KMS-11 (cell line): ENCODE data around the gene TTC28.

Experiments used
- H2AFZ ChIP-seq: fragments of 200-600 bp; sonication (generic); 2 replicates; pipeline ENCODE4 v1.6.1; 2016; ENCODE audit warnings: antibody characterized with exemption, mixed run types, low read depth
- H3K27ac ChIP-seq: fragments of 200-600 bp; sonication (generic); 2 replicates; pipeline ENCODE4 v1.6.1; 2016; ENCODE audit warnings: mild to moderate bottlenecking, mixed run types
- H3K27me3 ChIP-seq: fragments of 200-600 bp; sonication (generic); 2 replicates; pipeline ENCODE4 v1.6.1; 2017; ENCODE audit warnings: mild to moderate bottlenecking, low read depth, mixed run types, moderate library complexity; ENCODE audit not compliant: insufficient read depth
- H3K36me3 ChIP-seq: fragments of 200-600 bp; sonication (generic); 2 replicates; pipeline ENCODE4 v1.6.1; 2017; ENCODE audit warnings: mild to moderate bottlenecking, mixed run types; ENCODE audit not compliant: insufficient read depth
- H3K4me1 ChIP-seq: fragments of 200-600 bp; sonication (generic); 2 replicates; pipeline ENCODE4 v1.6.1; 2016; ENCODE audit warnings: mild to moderate bottlenecking, low read depth, mixed run types; ENCODE audit not compliant: poor library complexity, severe bottlenecking
- H3K4me2 ChIP-seq: fragments of 200-600 bp; sonication (generic); 2 replicates; pipeline ENCODE4 v1.7.0; 2016; ENCODE audit warnings: mild to moderate bottlenecking, mixed run types
- H3K4me3 ChIP-seq: fragments of 200-600 bp; sonication (generic); IDR thresholded peaks from 2 replicates; pipeline ENCODE4 v1.6.1; 2017; ENCODE audit warnings: low read depth, low read length, mixed read lengths; ENCODE audit not compliant: insufficient read depth
- H3K79me2 ChIP-seq: fragments of 200-600 bp; sonication (generic); 2 replicates; pipeline ENCODE4 v1.6.1; 2016; ENCODE audit warnings: low read depth, mixed run types; ENCODE audit not compliant: insufficient read depth
- H3K9ac ChIP-seq: fragments of 200-600 bp; sonication (generic); 2 replicates; pipeline ENCODE4 v1.6.1; 2016; ENCODE audit warnings: mild to moderate bottlenecking, mixed run types
- H4K20me1 ChIP-seq: fragments of 200-600 bp; sonication (generic); 2 replicates; pipeline ENCODE4 v1.6.1; 2016; ENCODE audit warnings: mild to moderate bottlenecking, mixed run types; ENCODE audit not compliant: insufficient read depth
- CTCF ChIP-seq: fragments of 200-600 bp; sonication (generic); conservative IDR thresholded peaks from 2 replicates; pipeline ENCODE4 v1.6.1; 2017; ENCODE audit warnings: low read depth, mild to moderate bottlenecking, antibody characterized with exemption, low read length, moderate library complexity, mixed read lengths

TTC28 gene

GRCh38 chr22:28023774-28024173, 655.9 kb downstream of the TTC28 start:
- H3K4me2 ChIP-seq: no peak overlapping the region
- no peaks in the 10 kb centered on the region for H3K79me2 ChIP-seq
- no peaks in the 10 kb centered on the region for H4K20me1 ChIP-seq
- H3K36me3 ChIP-seq: no peaks in the 10 kb centered on the region
- no peak overlapping the region for H3K9ac ChIP-seq
- no peak overlapping the region for H3K4me3 ChIP-seq
- no peak for TF ChIP-seq CTCF
- H2AFZ ChIP-seq: no peak overlapping the region
- H3K4me1 ChIP-seq: peaks cover 16% of the 10 kb centered on the region
- H3K27me3 ChIP-seq: no peaks in the 10 kb centered on the region
- H3K27ac ChIP-seq: no peak overlapping the region

- Histone ChIP-seq H3K4me3 (no peak overlapping the region), H3K36me3 (no peaks in the 10 kb centered on the region), H3K4me1 (peaks cover 22% of the 10 kb centered on the region), H3K27ac (no peak overlapping the region), H3K4me2 (no peak overlapping the region), H4K20me1 (no peaks in the 10 kb centered on the region), H3K27me3 (no peaks in the 10 kb centered on the region), H2AFZ (no peak overlapping the region), H3K79me2 (no peaks in the 10 kb centered on the region), H3K9ac (no peak overlapping the region)
- no peak for TF ChIP-seq CTCF
Observed at GRCh38 chr22:28023036-28023435, 656.6 kb downstream of the TTC28 start.

GRCh38 chr22:28021998-28022660, 657.5 kb downstream of the TTC28 start:
- Histone ChIP-seq H3K9ac (no peak overlapping the region), H2AFZ (no peak overlapping the region), H3K4me1 (peaks cover 22% of the 10 kb centered on the region), H3K27me3 (no peaks in the 10 kb centered on the region), H3K4me2 (no peak overlapping the region), H3K79me2 (no peaks in the 10 kb centered on the region), H3K36me3 (no peaks in the 10 kb centered on the region), H3K27ac (no peak overlapping the region), H3K4me3 (no peak overlapping the region), H4K20me1 (no peaks in the 10 kb centered on the region)
- TF ChIP-seq CTCF: no peak

GRCh38 chr22:28021116-28021997, 658.3 kb downstream of the TTC28 start:
- Histone ChIP-seq H3K4me3 (no peak overlapping the region), H3K4me2 (no peak overlapping the region), H3K9ac (no peak overlapping the region), H3K4me1 (peaks cover 22% of the 10 kb centered on the region), H3K27ac (no peak overlapping the region), H2AFZ (no peak overlapping the region), H3K27me3 (no peaks in the 10 kb centered on the region), H3K36me3 (no peaks in the 10 kb centered on the region), H4K20me1 (no peaks in the 10 kb centered on the region), H3K79me2 (no peaks in the 10 kb centered on the region)
- no peak for TF ChIP-seq CTCF
